Measurements from ENCODE around the gene TMEM185A. TPM values are rescaled to one million over a fixed set of nuclear protein-coding genes. Genes with fewer than 3 reads are reported as not detected.
"Not testable (repeated sequence)": the region's sequence is repeated elsewhere in the genome, so short reads cannot be mapped to it uniquely, and the experiment has no call there.

The TMEM185A gene
- total RNA-seq, 6 experiments from 2014 or later: 6.4 to 10.6 (median 7.4) TPM

DNA sequence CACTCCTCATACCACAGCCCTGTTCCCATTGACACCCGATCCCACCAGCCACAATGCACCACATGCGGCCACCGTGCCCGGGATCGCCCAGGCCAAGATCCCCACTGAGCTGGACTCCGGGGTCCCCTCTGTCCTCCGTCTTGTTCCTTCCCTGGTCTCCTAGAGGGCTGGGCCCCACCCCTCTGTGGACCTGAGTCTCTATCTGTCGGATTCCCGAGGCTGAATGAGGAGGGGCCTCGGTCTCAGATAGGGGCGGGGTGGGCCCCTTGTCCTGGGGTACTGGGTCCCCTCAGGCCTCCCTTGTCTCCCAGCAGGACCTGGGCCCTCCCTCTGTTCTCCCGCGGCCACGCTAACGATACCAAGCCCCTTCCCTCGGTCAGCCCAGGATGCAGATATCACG is 46.0 kb downstream of the TMEM185A start:
- H3K4me3 ChIP-seq; intact Hi-C loops (cut with DNase I); H3K36me3 ChIP-seq; DNase-seq; H3K4me1 ChIP-seq; H3K27me3 ChIP-seq; H3K27ac ChIP-seq; H3K9me3 ChIP-seq: not testable (repeated sequence)
- ATAC-seq: peak in 1 of 4 donors; percentile 18
- WGBS (ENCODE audit: insufficient coverage, low coverage, low lambda C conversion rate, missing lambda C conversion rate): 73% methylated on average over 2 of the region's 17 CpGs

DNA sequence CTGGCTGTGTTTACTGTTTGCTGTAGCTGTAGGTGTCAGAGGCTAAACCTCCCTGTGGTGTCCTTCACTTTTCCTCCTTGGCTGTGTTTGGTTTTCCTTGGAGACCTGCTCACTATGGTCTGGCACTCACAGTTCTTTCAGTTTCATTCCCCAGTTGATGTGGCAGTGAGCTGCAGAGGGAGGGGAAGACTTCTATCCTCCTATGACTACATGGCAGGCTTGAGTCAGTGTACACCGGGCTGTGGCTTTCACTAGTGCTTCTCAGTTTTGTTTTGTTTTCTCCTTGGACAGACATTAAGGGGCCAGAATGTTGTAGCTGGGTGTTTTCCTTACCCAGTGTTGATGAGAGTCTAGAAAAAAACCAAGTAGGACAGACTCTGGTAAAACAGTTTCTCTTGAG is 58.1 kb downstream of the TMEM185A start:
- intact Hi-C loops (cut with DNase I); H3K4me3 ChIP-seq; H3K36me3 ChIP-seq; H3K27me3 ChIP-seq; H3K27ac ChIP-seq; H3K9me3 ChIP-seq; DNase-seq; H3K4me1 ChIP-seq: not testable (repeated sequence)
- ATAC-seq: peak in 2 of 4 donors; percentile 31 to 54
- WGBS (ENCODE audit: insufficient coverage, low coverage, low lambda C conversion rate, missing lambda C conversion rate): no CpG with 5 or more reads among the region's 1 CpG

DNA sequence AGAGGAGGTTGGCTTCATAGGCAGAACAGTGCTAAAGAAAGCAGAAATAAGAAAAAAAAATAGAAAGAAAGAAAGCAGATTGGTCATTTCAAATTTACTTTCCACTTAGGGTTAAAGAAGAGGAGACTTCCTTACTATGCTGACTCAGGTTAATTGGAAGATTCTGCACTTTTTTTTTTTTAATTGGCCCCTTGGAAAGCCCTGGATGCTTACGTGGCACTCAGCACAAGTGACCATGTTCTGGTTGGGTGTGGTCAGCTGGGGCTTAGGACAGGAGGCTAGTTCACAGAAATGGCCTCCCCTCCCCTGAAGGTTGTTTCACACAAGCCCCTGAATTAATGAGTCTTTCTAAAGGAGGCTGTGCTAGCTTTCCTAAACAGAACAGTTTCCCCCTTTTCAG is 58.8 kb downstream of the TMEM185A start:
- WGBS (ENCODE audit: insufficient coverage, low coverage, low lambda C conversion rate, missing lambda C conversion rate): 18% methylated on average over 1 of the region's 1 CpG
- H3K27me3 ChIP-seq: no peaks in the 10 kb centered on the region
- no peak for ATAC-seq

GRCh38 chrX:149571770-149572169 is 59.8 kb downstream of the TMEM185A start:
- H3K4me1 ChIP-seq: no peaks in the 10 kb centered on the region
- TF ChIP-seq POLR2A (IDR thresholded peaks at IDR 0.05): no peak
- TF ChIP-seq, protein P1, sequence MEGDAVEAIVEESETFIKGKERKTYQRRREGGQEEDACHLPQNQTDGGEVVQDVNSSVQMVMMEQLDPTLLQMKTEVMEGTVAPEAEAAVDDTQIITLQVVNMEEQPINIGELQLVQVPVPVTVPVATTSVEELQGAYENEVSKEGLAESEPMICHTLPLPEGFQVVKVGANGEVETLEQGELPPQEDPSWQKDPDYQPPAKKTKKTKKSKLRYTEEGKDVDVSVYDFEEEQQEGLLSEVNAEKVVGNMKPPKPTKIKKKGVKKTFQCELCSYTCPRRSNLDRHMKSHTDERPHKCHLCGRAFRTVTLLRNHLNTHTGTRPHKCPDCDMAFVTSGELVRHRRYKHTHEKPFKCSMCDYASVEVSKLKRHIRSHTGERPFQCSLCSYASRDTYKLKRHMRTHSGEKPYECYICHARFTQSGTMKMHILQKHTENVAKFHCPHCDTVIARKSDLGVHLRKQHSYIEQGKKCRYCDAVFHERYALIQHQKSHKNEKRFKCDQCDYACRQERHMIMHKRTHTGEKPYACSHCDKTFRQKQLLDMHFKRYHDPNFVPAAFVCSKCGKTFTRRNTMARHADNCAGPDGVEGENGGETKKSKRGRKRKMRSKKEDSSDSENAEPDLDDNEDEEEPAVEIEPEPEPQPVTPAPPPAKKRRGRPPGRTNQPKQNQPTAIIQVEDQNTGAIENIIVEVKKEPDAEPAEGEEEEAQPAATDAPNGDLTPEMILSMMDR (IDR thresholded peaks at IDR 0.05): no peak
- intact Hi-C loops (cut with DNase I): no loop called here
- H3K27ac ChIP-seq: no peak overlapping the region
- no peaks in the 10 kb centered on the region for H3K27me3 ChIP-seq
- no peaks in the 10 kb centered on the region for H3K9me3 ChIP-seq
- 56% methylated on average over 7 of the region's 7 CpGs for WGBS (ENCODE audit: insufficient coverage, low coverage, low lambda C conversion rate, missing lambda C conversion rate)
- ATAC-seq: no peak
- H3K36me3 ChIP-seq: no peaks in the 10 kb centered on the region
- H3K4me3 ChIP-seq: no peak overlapping the region
- no peak for DNase-seq

More for the DNA sequence above, 58.8 kb downstream of the TMEM185A start:
- no peak for DNase-seq
- Histone ChIP-seq H3K9me3 (no peaks in the 10 kb centered on the region), H3K27ac (no peak overlapping the region), H3K4me1 (no peaks in the 10 kb centered on the region), H3K36me3 (no peaks in the 10 kb centered on the region), H3K4me3 (no peak overlapping the region)
- TF ChIP-seq POLR2A (IDR thresholded peaks at IDR 0.05): no peak
- TF ChIP-seq, protein P1 (IDR thresholded peaks at IDR 0.05): no peak
- intact Hi-C loops (cut with DNase I): no loop called here

DNA sequence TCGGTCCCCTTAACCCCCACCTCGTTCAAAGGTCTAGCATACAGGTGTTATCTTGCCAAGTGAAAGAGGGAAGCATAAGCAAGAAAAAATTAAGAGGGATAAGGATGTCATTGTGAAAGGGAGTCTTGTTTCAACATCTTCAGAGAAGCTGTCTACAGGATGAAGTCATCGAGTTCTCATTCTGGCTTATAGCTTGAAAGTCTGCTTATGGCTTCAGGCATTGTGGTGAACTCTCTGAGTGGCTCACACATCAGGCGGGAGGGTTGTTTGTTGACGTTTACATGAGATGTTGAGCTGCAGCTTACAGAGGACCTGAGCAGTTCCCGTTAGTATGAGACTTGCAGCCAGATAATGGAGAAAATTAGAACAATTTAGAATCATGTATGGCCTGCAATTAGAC is 60.9 kb downstream of the TMEM185A start:
- DNase-seq (no peak), ATAC-seq (no peak)
- intact Hi-C loops (cut with DNase I): no loop called here
- no peak overlapping the region for H3K27ac ChIP-seq
- H3K36me3 ChIP-seq: no peaks in the 10 kb centered on the region
- H3K9me3 ChIP-seq: no peaks in the 10 kb centered on the region
- H3K4me1 ChIP-seq: no peaks in the 10 kb centered on the region
- whole genome bisulfite sequencing (ENCODE audit: insufficient coverage, low coverage, low lambda C conversion rate, missing lambda C conversion rate): 35% methylated on average over 6 of the region's 6 CpGs
- no peak overlapping the region for H3K4me3 ChIP-seq
- no peak for TF ChIP-seq POLR2A (IDR thresholded peaks at IDR 0.05)
- no peaks in the 10 kb centered on the region for H3K27me3 ChIP-seq

- ATAC-seq (no peak), DNase-seq (no peak)
- intact Hi-C loops (cut with DNase I): no loop called here
- Histone ChIP-seq H3K4me1 (no peaks in the 10 kb centered on the region), H3K36me3 (no peaks in the 10 kb centered on the region), H3K27me3 (no peaks in the 10 kb centered on the region), H3K9me3 (no peaks in the 10 kb centered on the region), H3K27ac (no peak overlapping the region), H3K4me3 (no peak overlapping the region)
- 25% methylated on average over 2 of the region's 2 CpGs for WGBS (ENCODE audit: insufficient coverage, low coverage, low lambda C conversion rate, missing lambda C conversion rate)
- TF ChIP-seq, protein P1 (IDR thresholded peaks at IDR 0.05): no peak
- no peak for TF ChIP-seq POLR2A (IDR thresholded peaks at IDR 0.05)
Measured at GRCh38 chrX:149569770-149570169, 61.8 kb downstream of the TMEM185A start.

Data from right lobe of liver (tissue), 6 donors.